Measurements from ENCODE around the gene PLEKHA5.

PLEKHA5 gene

DNA sequence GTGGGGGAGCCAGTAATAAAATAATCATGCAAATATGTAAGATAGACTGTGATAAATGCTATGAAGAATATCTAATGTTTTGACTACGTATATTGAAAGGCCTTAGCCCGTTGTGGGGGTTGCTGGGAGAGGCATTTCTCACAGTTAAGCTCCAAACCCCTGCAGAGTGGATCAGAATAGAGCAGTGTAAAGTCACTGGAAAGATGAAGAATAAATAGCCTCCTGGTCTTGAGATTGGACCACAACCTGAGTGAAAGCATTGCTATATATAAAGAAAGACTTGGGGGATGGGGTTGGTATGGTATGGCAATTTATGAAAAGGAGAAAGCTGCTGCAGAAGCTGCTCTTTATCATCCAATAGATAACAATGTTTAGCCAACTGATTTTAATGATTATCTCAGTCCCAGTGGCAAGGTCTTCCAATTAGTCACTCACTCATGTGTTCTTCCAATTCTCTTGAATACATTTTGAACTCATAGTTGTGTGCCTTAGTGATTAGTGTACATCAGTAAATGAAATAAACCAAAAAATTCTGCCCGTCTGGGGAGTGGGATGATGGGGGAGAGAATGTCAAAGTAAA lies 10.2 kb downstream of the PLEKHA5 start (continued):
- no peak for TF ChIP-seq ZNF565 (CRISPR knock-in tag; conservative IDR thresholded peaks at IDR 0.05; ENCODE audit: low read depth)

DNA sequence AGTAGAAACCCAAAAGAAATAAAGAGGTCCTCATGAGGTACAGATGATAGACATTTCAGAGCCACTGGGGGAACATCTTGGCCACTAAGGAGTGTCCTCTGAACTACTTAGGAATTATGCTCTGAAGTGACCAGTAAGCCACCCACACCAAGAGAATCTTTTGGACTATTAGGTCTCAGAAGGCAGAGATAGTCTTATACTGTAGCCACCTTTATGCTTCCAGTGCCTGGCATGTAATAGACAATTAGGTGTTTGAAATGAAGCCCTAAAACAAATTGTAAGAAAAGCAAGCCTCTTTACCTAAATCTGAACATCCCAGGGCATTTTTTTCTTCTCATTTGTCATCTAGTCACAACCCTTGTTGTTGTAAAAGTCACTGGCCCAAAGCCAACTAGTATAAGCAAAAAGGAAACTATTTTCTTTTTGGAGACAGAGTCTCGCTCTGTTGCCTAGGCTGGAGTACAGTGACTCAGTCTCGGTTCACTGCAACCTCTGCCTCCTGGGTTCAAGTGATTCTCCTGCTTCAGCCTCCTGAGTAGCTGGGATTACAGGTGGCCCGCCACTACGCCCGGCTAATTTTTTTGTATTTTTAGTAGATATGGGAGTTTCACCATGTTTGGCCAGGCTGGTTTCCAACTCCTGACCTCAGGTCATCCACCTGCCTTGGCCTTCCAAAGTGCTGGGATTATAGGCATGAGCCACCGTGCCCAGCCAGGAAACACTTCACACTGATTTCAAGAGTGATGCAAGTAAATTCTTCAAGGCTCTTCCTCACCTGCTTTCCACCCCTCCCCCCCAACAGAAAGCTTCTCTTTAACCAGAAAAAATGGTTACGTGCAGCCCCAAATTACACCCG lies 11.1 kb downstream of the PLEKHA5 start:
- no peak for TF ChIP-seq BACH2 (CRISPR knock-in tag; IDR thresholded peaks at IDR 0.05; ENCODE audit: borderline replicate concordance)
- no peak for TF ChIP-seq ARNTL (CRISPR knock-in tag; IDR thresholded peaks at IDR 0.05; ENCODE audit: borderline replicate concordance, low read depth)
- no peak for TF ChIP-seq PATZ1 (CRISPR knock-in tag; IDR thresholded peaks at IDR 0.05; ENCODE audit: borderline replicate concordance)
- TF ChIP-seq ZNF8 (CRISPR knock-in tag; IDR thresholded peaks at IDR 0.05): no peak
- TF ChIP-seq ZFP30 (CRISPR knock-in tag; IDR thresholded peaks at IDR 0.05): no peak
- no peak for ATAC-seq

DNA sequence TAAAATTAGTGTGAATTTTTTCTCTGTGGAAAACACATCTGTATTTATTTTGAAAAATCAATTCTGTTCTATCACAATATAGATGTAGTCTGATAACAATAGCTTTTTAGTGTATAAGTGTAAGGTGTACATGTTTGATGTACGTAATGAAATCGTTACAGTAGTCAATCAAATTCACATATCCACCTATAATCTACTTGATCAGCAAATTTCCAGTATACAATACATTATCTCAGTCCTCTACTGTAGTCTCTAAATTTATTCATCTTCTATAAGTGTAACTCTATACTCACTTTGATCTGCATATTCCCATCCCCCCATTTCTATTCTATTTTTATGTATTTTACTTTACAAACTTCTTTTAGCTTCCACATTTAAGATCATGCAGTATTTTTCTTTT lies 13.0 kb downstream of the PLEKHA5 start:
- TF ChIP-seq CSDC2 (CRISPR knock-in tag; IDR thresholded peaks at IDR 0.05): no peak
- no peak for TF ChIP-seq ARNTL (CRISPR knock-in tag; IDR thresholded peaks at IDR 0.05; ENCODE audit: borderline replicate concordance, low read depth)
- TF ChIP-seq TSHZ2 (CRISPR knock-in tag; IDR thresholded peaks at IDR 0.05): no peak
- no peak for TF ChIP-seq OSR1 (CRISPR knock-in tag; IDR thresholded peaks at IDR 0.05)
- no peak for TF ChIP-seq ZNF70 (CRISPR knock-in tag; IDR thresholded peaks at IDR 0.05)
- TF ChIP-seq, protein P1, sequence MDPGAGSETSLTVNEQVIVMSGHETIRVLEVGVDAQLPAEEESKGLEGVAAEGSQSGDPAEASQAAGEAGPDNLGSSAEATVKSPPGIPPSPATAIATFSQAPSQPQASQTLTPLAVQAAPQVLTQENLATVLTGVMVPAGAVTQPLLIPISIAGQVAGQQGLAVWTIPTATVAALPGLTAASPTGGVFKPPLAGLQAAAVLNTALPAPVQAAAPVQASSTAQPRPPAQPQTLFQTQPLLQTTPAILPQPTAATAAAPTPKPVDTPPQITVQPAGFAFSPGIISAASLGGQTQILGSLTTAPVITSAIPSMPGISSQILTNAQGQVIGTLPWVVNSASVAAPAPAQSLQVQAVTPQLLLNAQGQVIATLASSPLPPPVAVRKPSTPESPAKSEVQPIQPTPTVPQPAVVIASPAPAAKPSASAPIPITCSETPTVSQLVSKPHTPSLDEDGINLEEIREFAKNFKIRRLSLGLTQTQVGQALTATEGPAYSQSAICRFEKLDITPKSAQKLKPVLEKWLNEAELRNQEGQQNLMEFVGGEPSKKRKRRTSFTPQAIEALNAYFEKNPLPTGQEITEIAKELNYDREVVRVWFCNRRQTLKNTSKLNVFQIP (CRISPR knock-in tag; IDR thresholded peaks at IDR 0.05; ENCODE audit: borderline replicate concordance, low read depth): no peak
- TF ChIP-seq PPARA (CRISPR knock-in tag; IDR thresholded peaks at IDR 0.05; ENCODE audit: borderline replicate concordance): no peak
- TF ChIP-seq SNAI2 (CRISPR knock-in tag; IDR thresholded peaks at IDR 0.05): no peak
- no peak for TF ChIP-seq TCF4 (CRISPR knock-in tag; IDR thresholded peaks at IDR 0.05; ENCODE audit: borderline replicate concordance)
- TF ChIP-seq ZC3H10 (CRISPR knock-in tag; IDR thresholded peaks at IDR 0.05): no peak
- ATAC-seq: no peak

DNA sequence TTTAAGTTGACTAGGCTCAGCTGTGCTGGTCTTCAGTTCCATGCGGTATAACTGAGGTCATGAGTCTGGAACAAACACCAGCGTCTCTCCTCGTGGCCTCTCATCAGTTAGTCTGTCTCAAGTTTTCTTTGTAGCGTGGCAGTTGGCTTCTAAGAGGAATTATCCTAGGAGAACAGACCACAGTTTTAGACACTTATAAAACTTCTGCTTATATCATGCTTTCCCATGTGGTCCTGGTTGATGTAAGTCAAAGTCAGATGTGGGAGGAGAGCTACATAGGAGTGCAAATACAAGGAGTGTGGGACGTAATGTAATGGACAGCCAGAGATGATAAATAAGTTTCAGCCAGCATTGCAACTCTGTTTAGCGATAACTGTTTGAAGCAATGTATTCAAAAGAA lies 14.8 kb downstream of the PLEKHA5 start:
- no peak for ATAC-seq
- TF ChIP-seq ZNF70 (CRISPR knock-in tag; IDR thresholded peaks at IDR 0.05) (no peak), TCF4 (CRISPR knock-in tag; IDR thresholded peaks at IDR 0.05; ENCODE audit: borderline replicate concordance) (no peak), BACH2 (CRISPR knock-in tag; IDR thresholded peaks at IDR 0.05; ENCODE audit: borderline replicate concordance) (no peak), ARNTL (CRISPR knock-in tag; IDR thresholded peaks at IDR 0.05; ENCODE audit: borderline replicate concordance, low read depth) (no peak), ESRRG (CRISPR knock-in tag; IDR thresholded peaks at IDR 0.05) (no peak), ZNF8 (CRISPR knock-in tag; IDR thresholded peaks at IDR 0.05) (no peak), PATZ1 (CRISPR knock-in tag; IDR thresholded peaks at IDR 0.05; ENCODE audit: borderline replicate concordance) (no peak), CSRNP3 (CRISPR knock-in tag; IDR thresholded peaks at IDR 0.05) (no peak), OSR1 (CRISPR knock-in tag; IDR thresholded peaks at IDR 0.05) (no peak), ZFP3 (CRISPR knock-in tag; IDR thresholded peaks at IDR 0.05) (no peak)
- TF ChIP-seq, protein P1 (CRISPR knock-in tag; IDR thresholded peaks at IDR 0.05; ENCODE audit: borderline replicate concordance, low read depth): no peak
- TF ChIP-seq, protein P2, sequence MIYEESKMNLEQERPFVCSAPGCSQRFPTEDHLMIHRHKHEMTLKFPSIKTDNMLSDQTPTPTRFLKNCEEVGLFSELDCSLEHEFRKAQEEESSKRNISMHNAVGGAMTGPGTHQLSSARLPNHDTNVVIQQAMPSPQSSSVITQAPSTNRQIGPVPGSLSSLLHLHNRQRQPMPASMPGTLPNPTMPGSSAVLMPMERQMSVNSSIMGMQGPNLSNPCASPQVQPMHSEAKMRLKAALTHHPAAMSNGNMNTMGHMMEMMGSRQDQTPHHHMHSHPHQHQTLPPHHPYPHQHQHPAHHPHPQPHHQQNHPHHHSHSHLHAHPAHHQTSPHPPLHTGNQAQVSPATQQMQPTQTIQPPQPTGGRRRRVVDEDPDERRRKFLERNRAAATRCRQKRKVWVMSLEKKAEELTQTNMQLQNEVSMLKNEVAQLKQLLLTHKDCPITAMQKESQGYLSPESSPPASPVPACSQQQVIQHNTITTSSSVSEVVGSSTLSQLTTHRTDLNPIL (CRISPR knock-in tag; IDR thresholded peaks at IDR 0.05; ENCODE audit: low read depth): no peak

Data from SK-N-SH treated with all-trans-retinoic acid at 6 μM for 48 hours (cell line).